T-cell (primary cell): Measurements from ENCODE around the gene MDM4. TPM values are rescaled to one million over a fixed set of nuclear protein-coding genes. Genes with fewer than 3 reads are reported as not detected.

Experiments
- ATAC-seq, 4 experiments: fragments of 200-7000 bp in 3 of 4; fragments of 150-1000 bp in 1 of 4; cut with Tn5 transposase; replicated peaks in 1 of 4; 1 replicate in 3 of 4; 2 replicates in 1 of 4; pipeline ENCODE4 v1.10.0; 2021; ENCODE audit warnings: moderate library complexity in 3 of 4, mild to moderate bottlenecking in 2 of 4, moderate number of reproducible peaks in 1 of 4
- CTCF ChIA-PET, 2 donors: fragments of 300-600 bp; sonication (Branson Sonifier 250); formaldehyde crosslinking; loops; one replicate each; lab custom pipeline; 2022; ENCODE audit warnings: antibody characterized with exemption in 2 of 2; lab: Charles Lee
- POLR2A ChIA-PET, 2 donors: fragments of 300-600 bp; sonication (Branson Sonifier 250); formaldehyde crosslinking; loops; one replicate each; lab custom pipeline; 2022; ENCODE audit warnings: antibody characterized with exemption in 2 of 2; lab: Charles Lee
- DNase-seq, 35 experiments: peaks; one replicate each; pipeline versions ENCODE4 v3.0.0 to v3.0.0-alpha.2; 2013 to 2023
- H3K27ac ChIP-seq: one replicate; pipeline ENCODE4 v1.5.1; 2013; ENCODE audit warnings: low read length
- H3K27me3 ChIP-seq, 2 experiments: replicated peaks in 1 of 2; 1 replicate in 1 of 2; 2 replicates in 1 of 2; pipeline versions ENCODE4 v1.6.1 to v1.7.0; 2013; ENCODE audit warnings: low read length in 1 of 2, mixed read lengths in 1 of 2; ENCODE audit not compliant: control insufficient read depth in 2 of 2, insufficient read depth in 2 of 2; ENCODE audit errors: extremely low read depth in 1 of 2
- H3K36me3 ChIP-seq, 2 donors: 1 replicate in 1 of 2; 2 replicates in 1 of 2; pipeline versions ENCODE4 v1.6.1 to v1.7.0; 2013; ENCODE audit warnings: low read length in 1 of 2; ENCODE audit not compliant: control insufficient read depth in 2 of 2, insufficient read depth in 1 of 2; ENCODE audit errors: extremely low read depth in 1 of 2
- H3K4me1 ChIP-seq, 2 experiments: 1 replicate in 1 of 2; 2 replicates in 1 of 2; pipeline versions ENCODE4 v1.6.1 to v1.7.0; 2013; ENCODE audit warnings: low read length in 2 of 2, mixed read lengths in 1 of 2; ENCODE audit not compliant: insufficient read depth in 2 of 2, control insufficient read depth in 1 of 2; ENCODE audit errors: extremely low read depth in 1 of 2
- H3K4me3 ChIP-seq, 2 donors: 1 replicate in 1 of 2; 2 replicates in 1 of 2; pipeline versions ENCODE4 v1.5.1 to v1.7.0; 2013; ENCODE audit warnings: mild to moderate bottlenecking in 2 of 2, low read length in 1 of 2, moderate library complexity in 1 of 2; ENCODE audit not compliant: control insufficient read depth in 1 of 2; ENCODE audit errors: extremely low read depth in 1 of 2
- H3K9me3 ChIP-seq: 2 replicates; pipeline ENCODE4 v1.7.0; 2013
- H3K27ac Mint-ChIP-seq, 2 donors: one replicate each; pipeline ENCODE4 v1.8.0; 2020 to 2021; ENCODE audit warnings: mild to moderate bottlenecking in 2 of 2, mixed read lengths in 2 of 2
- H3K27me3 Mint-ChIP-seq, 2 donors: one replicate each; pipeline ENCODE4 v1.8.0; 2021 to 2022; ENCODE audit warnings: mixed read lengths in 2 of 2
- H3K36me3 Mint-ChIP-seq: one replicate; pipeline ENCODE4 v1.8.0; 2021; ENCODE audit warnings: mixed read lengths
- H3K4me1 Mint-ChIP-seq, 3 donors: one replicate each; pipeline ENCODE4 v1.8.0; 2020 to 2022; ENCODE audit warnings: mixed read lengths in 3 of 3, mild to moderate bottlenecking in 1 of 3
- H3K4me3 Mint-ChIP-seq, 3 donors: one replicate each; pipeline ENCODE4 v1.8.0; 2020 to 2022; ENCODE audit warnings: mild to moderate bottlenecking in 3 of 3, mixed read lengths in 3 of 3, moderate library complexity in 3 of 3
- H3K9me3 Mint-ChIP-seq, 3 donors: one replicate each; pipeline ENCODE4 v1.8.0; 2020 to 2022; ENCODE audit warnings: mixed read lengths in 3 of 3
- WGBS: methylation state at CpG from one replicate; pipeline ENCODE4 v1.1.5; 2013; ENCODE audit warnings: missing lambda C conversion rate; ENCODE audit not compliant: insufficient coverage; 5-methylcytosine and 5-hydroxymethylcytosine counted together
- total RNA-seq, 35 experiments: library from RNA in 6 of 35; stranded (reverse) in 6 of 35; fragments of 120-200 nt in 1 of 35; gene quantifications; one replicate each; pipeline versions ENCODE4 v1.2.1 to v1.2.4 and lab custom pipeline; 2013 to 2026

The MDM4 gene
- total RNA-seq, 5 donors from 2014 or later (not counting 1 experiment from before 2014, with no cell fraction given): 168 to 288 (median 183) TPM

GRCh38 chr1:204502241-204502640, 14.0 kb upstream of the MDM4 start:
- Mint-ChIP-seq H3K27ac (no peak overlapping the region), H3K4me3 (no peak overlapping the region), H3K27me3 (peaks cover 0 to 4% of the 10 kb centered on the region in 2 donors), H3K4me1 (peaks cover 26 to 46% (median 33%) of the 10 kb centered on the region in 3 donors), H3K9me3 (no peaks in the 10 kb centered on the region), H3K36me3 (no peaks in the 10 kb centered on the region)
- DNase-seq (no peak), ATAC-seq (no peak)
- Histone ChIP-seq H3K27me3 (no peaks in the 10 kb centered on the region), H3K4me1 (peaks cover 3 to 10% of the 10 kb centered on the region in 2 experiments), H3K36me3 (no peaks in the 10 kb centered on the region), H3K9me3 (no peaks in the 10 kb centered on the region), H3K27ac (no peak overlapping the region), H3K4me3 (no peak overlapping the region)
- ChIA-PET CTCF (interaction anchor here (0.6 to 4.0 kb wide), 12 partner anchors 8 to 89 kb away, joined by 3 to 67 read pairs (median 10); partner anchors contain the start of gene PIK3C2B (in 1 of the 2)), POLR2A (interaction anchor here (0.8 to 1.1 kb wide), 2 partner anchors 8 to 56 kb away, joined by 3 read pairs; partner anchors contain the start of gene PIK3C2B (in 1 of the 2))
- 81% methylated on average over 3 of the region's 6 CpGs for WGBS

DNA sequence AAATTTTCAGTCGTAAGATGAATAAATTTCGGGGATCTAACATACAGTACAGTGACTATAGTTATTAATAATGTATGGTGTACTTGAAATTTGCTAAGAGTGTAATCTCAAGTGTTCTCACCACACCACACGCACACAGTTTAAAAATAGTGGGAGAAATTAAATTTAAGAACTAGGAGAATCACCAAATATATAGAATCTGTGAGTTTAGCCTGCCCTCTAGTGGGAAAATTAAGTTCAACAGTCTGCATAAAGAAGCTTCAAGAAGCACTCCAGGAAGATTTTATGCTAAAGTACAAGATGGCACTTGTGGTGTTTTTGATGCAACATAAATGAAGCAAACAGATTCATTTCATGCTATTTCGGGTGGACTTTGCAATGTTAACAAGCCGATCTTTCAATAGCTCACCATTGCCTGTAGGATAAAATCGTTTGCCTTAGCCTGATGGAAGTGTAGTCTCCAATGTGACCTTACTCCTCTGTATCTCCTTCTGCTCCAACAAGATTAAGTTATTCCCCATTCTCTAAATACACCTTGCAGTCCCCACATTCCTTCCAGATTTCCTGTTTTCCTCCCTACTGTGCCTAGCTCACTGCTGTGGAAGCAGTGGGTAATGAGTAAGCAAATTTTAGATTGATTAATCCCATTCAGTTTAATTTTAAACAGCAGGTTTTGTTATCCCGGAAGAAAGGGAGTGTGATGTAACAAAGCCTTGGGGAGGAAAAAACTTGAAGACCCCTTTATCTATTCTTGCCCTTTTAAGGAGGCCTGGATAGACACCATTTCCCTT, 12.9 kb upstream of the MDM4 start:
- Histone ChIP-seq H3K27me3 (no peaks in the 10 kb centered on the region), H3K4me1 (peaks cover 11 to 13% of the 10 kb centered on the region in 2 experiments), H3K27ac (no peak overlapping the region), H3K4me3 (no peak overlapping the region), H3K9me3 (no peaks in the 10 kb centered on the region), H3K36me3 (no peaks in the 10 kb centered on the region)
- no peaks in the 10 kb centered on the region for H3K36me3 Mint-ChIP-seq
- peaks cover 33 to 50% (median 34%) of the 10 kb centered on the region in 3 donors for H3K4me1 Mint-ChIP-seq
- ChIA-PET POLR2A (interaction anchor here (0.6 to 1.2 kb wide), 5 partner anchors 9 to 57 kb away, joined by 3 to 8 read pairs (median 3); partner anchors contain the start of gene PIK3C2B (in 2 of the 2)), CTCF (interaction anchor here (0.6 to 2.7 kb wide), 30 partner anchors 9 to 341 kb away, joined by 3 to 67 read pairs (median 5); partner anchors contain the start of genes PIK3C2B (in 2 of the 2) and MDM4 (in 1 of the 2))
- H3K27ac Mint-ChIP-seq: peak overlapping the region in 1 of 2 donors; percentile 9
- ATAC-seq: peak in 1 of 4 experiments; percentile 20
- 14% methylated on average over 3 of the region's 7 CpGs for WGBS
- DNase-seq: peak in 5 of 35 experiments; percentile 28 to 87 (median 49)
- H3K9me3 Mint-ChIP-seq: no peaks in the 10 kb centered on the region
- peak overlapping the region in 1 of 3 donors; percentile 1 for H3K4me3 Mint-ChIP-seq
- H3K27me3 Mint-ChIP-seq: peaks cover 0 to 4% of the 10 kb centered on the region in 2 donors

DNA sequence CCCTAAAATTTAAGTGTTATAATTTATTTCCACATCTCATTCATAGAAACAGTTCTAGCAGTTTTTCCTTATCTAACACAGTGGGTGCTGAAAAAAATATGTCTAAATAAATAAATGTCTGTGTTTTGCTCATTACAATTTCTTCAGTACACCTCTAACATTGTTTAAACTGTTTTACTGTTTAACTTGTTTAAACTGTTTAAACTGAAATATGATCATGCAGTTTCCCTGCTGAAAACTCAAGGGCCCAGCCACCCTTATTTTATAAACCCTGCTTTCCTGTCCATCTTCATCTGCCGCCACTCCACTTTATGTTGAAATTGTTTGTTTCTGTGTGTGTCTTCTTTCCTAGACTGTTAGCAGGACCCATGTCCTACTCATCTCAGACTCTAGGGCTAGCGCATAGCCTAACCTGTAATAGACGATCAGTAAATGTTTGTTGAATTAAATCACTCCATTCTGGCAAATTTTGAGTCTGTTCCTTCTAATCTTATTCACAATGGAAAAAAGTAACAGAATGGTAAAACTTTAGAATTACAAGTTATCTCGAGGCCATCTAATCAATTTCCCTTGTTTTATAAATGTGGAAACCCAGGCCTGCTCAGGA, 12.2 kb upstream of the MDM4 start:
- Histone ChIP-seq H3K4me3 (no peak overlapping the region), H3K27ac (no peak overlapping the region), H3K9me3 (no peaks in the 10 kb centered on the region), H3K27me3 (no peaks in the 10 kb centered on the region), H3K4me1 (peaks cover 11 to 12% of the 10 kb centered on the region in 2 experiments), H3K36me3 (no peaks in the 10 kb centered on the region)
- ATAC-seq (no peak), DNase-seq (no peak)
- no peak overlapping the region for H3K4me3 Mint-ChIP-seq
- CTCF ChIA-PET: interaction anchor here (0.8 to 2.7 kb wide), 13 partner anchors 9 to 75 kb away, joined by 3 to 67 read pairs (median 5); partner anchors contain the start of gene PIK3C2B (in 2 of the 2)
- H3K27me3 Mint-ChIP-seq: peaks cover 0 to 4% of the 10 kb centered on the region in 2 donors
- H3K36me3 Mint-ChIP-seq: no peaks in the 10 kb centered on the region
- H3K27ac Mint-ChIP-seq: no peak overlapping the region
- no peaks in the 10 kb centered on the region for H3K9me3 Mint-ChIP-seq
- no CpG with 5 or more reads among the region's 4 CpGs for WGBS
- H3K4me1 Mint-ChIP-seq: peaks cover 30 to 48% (median 35%) of the 10 kb centered on the region in 3 donors
- POLR2A ChIA-PET: no interaction called here

DNA sequence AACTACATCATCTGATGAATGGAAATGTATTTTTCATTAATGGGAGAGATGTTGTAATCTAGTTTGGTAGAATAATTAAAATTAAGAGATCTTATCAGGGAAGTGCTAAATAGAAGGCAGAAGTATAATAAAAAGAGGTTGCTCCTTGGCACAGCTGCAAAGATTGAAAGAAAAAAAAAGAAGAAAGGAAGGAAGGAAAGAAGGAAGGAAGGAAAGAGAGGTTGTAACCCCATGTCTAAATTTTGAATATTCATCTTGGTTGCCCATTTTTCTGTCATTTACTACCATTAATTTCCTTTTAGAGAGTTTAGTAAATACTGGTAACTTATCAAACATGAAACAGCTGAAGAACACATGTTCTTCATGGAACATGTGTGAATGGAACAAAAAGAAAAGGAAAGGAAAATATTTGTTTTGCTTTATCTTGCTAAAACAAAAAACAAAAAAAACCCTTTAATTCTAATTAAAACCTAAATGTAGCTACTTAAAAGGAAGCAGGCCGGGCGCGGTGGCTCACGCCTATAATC, 10.5 kb upstream of the MDM4 start:
- Histone ChIP-seq H3K9me3 (no peaks in the 10 kb centered on the region), H3K4me3 (peak overlapping the region; percentile 56 to 74), H3K4me1 (peaks cover 7 to 11% of the 10 kb centered on the region in 2 experiments), H3K36me3 (no peaks in the 10 kb centered on the region), H3K27ac (peak overlapping the region; percentile 95), H3K27me3 (no peaks in the 10 kb centered on the region)
- H3K27ac Mint-ChIP-seq: peak overlapping the region; percentile 98 to 99
- no peaks in the 10 kb centered on the region for H3K9me3 Mint-ChIP-seq
- ATAC-seq: no peak
- H3K27me3 Mint-ChIP-seq: peaks cover 0 to 4% of the 10 kb centered on the region in 2 donors
- ChIA-PET POLR2A (interaction anchor here (0.6 to 3.5 kb wide), 8 partner anchors 11 to 74 kb away, joined by 3 to 43 read pairs (median 8); partner anchors contain the start of gene MDM4 (in 1 of the 2)), CTCF (interaction anchor here (0.6 to 4.0 kb wide), 19 partner anchors 10 to 1553 kb away, joined by 3 to 63 read pairs (median 6); partner anchors contain the start of genes PIK3C2B (in 2 of the 2) and MDM4 (in 1 of the 2))
- WGBS: 0% methylated on average over 4 of the region's 4 CpGs
- no peaks in the 10 kb centered on the region for H3K36me3 Mint-ChIP-seq
- peak in 1 of 35 experiments; percentile 31 for DNase-seq
- peak overlapping the region; percentile 82 to 87 (median 86) for H3K4me3 Mint-ChIP-seq
- H3K4me1 Mint-ChIP-seq: peaks cover 30 to 42% (median 32%) of the 10 kb centered on the region in 3 donors

- ChIA-PET CTCF (interaction anchor here (0.6 to 4.0 kb wide), 23 partner anchors 9 to 370 kb away, joined by 3 to 63 read pairs (median 7); partner anchors contain the start of genes PIK3C2B (in 2 of the 2) and MDM4 (in 1 of the 2)), POLR2A (interaction anchor here (0.5 to 3.5 kb wide), 18 partner anchors 9 to 108 kb away, joined by 3 to 43 read pairs (median 4); partner anchors contain the start of gene MDM4 (in 2 of the 2))
- Histone ChIP-seq H3K9me3 (no peaks in the 10 kb centered on the region), H3K36me3 (no peaks in the 10 kb centered on the region), H3K27ac (peak overlapping the region; percentile 95), H3K4me3 (peak overlapping the region; percentile 56 to 74), H3K4me1 (peaks cover 7 to 11% of the 10 kb centered on the region in 2 experiments), H3K27me3 (no peaks in the 10 kb centered on the region)
- Mint-ChIP-seq H3K36me3 (no peaks in the 10 kb centered on the region), H3K27me3 (peaks cover 0 to 4% of the 10 kb centered on the region in 2 donors), H3K4me3 (peak overlapping the region; percentile 82 to 87 (median 86)), H3K4me1 (peaks cover 35 to 47% (median 37%) of the 10 kb centered on the region in 3 donors), H3K9me3 (no peaks in the 10 kb centered on the region), H3K27ac (peak overlapping the region; percentile 98 to 99)
- peak; percentile 44 to 65 (median 58) for ATAC-seq
- 0% methylated on average over 7 of the region's 27 CpGs for WGBS
- DNase-seq: peak in 34 of 35 experiments; percentile 23 to 84 (median 56)
Measured at GRCh38 chr1:204506201-204506968, 9.8 kb upstream of the MDM4 start.
